8988T (cell line): ENCODE data around the gene SLC4A2.

Experiments used
- DNase-seq: peaks from one replicate; pipeline ENCODE4 v3.0.0; 2011

The SLC4A2 gene

DNA sequence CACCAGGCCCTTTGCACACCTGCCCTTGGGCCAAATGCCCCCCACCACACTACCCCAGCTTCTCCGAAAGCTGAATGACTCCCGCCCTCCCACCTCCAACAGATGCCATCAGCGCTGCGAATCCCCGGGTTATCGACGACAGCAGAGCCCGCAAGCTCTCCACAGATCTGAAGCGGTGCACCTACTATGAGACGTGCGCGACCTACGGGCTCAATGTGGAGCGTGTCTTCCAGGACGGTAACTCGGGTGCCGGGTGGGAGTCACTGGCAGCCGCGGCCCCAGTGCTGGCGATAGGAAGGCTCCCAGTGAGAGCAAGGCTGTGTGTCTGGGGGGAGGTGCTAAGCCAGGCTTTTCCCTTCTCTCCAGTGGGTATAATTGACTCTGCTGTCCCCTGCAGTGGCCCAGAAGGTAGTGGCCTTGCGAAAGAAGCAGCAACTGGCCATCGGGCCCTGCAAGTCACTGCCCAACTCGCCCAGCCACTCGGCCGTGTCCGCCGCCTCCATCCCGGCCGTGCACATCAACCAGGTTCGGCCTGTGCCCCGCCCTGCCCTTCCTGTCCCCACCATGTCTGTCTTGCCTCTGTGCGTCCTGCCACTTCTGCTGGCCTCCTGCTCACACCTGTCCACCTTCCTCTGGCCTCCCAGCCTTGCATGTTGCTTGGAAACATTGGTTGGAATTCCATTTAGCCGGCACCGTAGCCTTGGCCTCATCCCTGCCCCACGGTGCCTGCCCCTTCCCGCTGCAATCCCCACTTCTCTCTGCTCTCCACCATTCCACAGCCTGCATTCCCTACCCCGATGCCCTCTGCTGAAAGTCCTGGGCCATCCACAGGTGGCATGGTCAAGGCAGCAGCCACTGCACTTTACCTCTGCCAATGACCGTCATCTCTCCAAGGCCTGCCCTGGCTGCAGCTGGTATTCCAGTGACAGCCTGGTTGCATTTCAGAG, 59.0 kb downstream of the SLC4A2 start:
- no peak for DNase-seq

DNA sequence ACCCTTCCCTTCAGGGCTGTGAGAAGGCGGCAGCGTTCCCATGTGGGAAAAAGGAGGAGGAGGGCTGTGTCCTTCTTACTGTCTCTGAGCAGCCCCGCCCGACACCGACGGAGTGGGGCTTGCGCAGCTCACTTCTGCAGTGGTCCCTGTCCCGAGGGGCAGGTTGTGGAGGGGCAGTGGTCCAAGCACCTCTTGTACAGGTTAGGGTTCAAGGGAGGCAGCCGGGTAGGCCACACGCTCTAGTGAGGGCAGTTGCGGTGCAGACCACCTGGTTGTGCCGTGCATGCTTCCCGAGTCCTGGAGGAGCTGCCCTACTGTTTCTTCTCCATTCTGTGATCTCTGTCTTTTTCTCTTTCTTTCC, 59.6 kb downstream of the SLC4A2 start:
- no peak for DNase-seq

DNA sequence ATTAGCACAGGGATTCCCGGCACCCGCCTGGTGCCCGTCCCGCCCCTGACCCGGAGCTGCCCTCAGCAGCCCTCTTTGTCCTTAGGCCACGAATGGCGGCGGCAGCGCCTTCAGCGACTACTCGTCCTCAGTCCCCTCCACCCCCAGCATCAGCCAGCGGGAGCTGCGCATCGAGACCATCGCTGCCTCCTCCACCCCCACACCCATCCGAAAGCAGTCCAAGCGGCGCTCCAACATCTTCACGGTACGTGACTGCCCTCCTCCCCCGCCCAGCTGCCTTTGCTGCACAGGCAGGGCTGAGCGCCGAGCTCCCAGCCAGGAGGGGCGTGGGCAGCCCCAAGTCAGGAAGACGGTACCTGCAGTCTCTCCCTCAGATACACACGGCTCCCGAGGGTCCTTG, 60.5 kb downstream of the SLC4A2 start:
- no peak for DNase-seq

DNA sequence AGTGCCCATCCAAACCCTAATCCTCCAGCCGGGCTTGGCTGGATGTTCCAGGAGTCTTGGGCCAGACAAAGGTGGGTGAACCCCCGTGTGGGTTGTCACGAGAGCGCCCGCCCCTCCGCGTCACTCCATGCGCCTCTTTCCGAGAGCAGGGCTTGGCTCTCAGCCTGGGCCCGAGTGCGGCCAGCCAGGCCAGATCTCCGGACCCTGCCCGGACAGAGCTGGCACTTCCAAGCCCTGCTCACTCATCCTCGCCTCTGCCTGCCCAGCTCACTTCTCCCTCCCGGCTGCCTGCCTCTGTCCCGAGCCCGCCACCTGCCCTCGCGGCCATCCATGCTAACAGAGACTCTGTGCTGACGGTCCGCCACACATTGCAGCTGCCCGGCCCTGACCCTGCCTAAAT, 61.5 kb downstream of the SLC4A2 start:
- no peak for DNase-seq

DNA sequence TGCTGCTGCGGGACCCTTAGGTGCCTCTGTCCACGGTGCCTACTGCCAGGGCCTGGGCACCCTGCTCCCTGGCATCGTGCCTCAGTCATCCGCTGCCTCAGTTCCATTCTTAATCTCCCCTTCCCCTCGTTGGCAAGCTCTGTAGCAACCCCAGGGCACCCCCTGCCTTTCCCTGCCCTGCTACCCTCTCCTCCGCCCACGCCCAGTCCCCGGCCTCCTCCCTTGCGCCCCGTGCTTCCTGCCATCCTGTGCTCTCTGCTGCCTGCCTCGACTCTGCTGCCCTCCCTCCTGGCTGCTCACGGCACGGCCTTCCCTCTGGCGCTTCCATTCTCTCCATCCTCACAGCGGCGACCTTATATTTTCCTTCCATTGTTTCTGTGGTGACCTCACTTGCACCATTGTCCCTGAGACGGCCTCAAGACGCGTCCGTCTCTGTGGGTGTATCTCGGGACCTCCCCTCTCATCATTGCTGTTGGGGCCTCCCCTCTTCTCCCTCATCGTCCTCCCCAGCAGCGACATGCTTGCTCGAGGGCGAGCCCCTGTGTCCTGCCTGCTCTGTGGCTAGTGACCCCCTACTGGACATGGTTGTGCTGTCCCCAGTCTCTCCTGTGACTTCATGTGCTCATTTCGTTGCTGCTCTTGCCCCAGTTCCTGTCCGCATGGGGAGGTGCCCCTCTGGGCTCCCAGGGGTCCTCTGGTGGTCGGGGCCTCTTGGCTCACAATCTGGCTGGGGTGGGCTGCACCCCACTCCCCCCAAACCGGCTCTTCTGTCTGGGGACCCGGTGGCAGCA, 62.2 kb downstream of the SLC4A2 start:
- no peak for DNase-seq

DNA sequence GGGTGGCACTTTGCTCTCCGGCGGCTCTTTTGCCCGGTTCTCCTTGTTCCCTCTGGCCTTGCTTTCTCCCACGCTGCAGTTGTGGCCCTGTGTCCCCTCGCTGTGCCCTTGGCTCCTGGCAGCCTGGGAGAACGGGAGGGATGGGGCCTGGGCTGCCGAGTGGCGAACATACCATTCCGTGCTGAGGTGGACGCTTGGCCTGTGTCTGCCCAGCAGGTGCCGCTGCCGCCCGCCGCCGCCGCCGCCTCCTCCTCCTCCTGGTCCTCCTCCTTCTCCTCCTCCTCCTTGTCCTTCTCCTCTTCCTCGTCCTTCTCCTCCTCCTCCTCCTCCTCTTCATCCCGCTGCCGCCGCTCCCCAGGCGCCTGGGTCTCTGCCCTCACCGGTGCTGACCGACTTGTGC, 62.9 kb downstream of the SLC4A2 start:
- no peak for DNase-seq

DNA sequence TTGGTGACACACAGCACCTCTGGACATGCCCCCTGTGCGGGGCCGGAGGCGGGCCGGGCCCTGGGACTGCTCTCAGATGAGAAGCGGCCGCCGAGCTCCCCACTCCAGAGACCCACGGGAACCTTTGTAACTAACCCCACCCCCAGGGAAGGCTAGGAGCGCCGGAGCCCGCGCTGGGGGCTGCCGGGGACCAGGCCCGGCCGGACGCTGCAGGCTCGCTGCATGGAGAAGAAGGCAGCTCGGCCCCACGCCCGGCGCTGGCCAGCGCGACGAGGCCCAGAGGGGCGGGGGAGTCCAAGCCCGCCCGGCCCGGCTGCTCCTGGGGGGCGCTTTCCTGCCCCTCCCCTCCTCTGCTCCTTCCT, 63.4 kb downstream of the SLC4A2 start:
- no peak for DNase-seq

DNA sequence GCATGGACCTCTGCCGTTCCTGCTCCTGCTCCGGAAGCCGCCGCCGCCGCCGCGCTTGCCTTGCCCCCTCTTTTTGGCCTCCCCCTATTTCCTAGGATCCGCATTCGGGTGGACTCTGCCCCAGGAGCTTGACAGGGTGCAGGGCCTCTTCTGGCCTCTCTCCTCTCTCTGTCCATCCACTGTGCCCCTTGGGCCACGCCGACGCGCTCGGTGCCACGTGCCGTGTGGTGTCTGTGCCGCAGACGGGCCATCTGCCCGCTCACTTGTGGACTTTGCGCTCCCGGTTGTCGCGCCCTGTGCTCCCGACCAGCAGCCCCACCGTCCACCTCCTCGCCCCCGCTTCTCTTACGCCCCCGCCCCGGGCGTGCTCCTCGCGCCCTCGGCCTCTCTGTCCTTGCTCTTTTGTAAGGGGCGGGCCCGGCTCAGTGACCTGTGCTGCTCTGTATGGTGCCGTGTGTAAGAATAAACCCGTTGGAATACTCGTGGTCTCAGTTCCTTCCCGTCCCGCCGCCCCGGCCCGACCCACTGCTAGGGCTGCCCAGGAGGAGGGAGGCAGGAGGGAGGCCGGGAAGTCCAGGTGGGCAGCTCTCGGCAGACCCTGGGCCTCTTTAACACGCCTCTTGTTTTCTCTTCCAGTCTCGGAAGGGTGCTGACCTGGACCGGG, 63.9 kb downstream of the SLC4A2 start:
- no peak for DNase-seq

DNA sequence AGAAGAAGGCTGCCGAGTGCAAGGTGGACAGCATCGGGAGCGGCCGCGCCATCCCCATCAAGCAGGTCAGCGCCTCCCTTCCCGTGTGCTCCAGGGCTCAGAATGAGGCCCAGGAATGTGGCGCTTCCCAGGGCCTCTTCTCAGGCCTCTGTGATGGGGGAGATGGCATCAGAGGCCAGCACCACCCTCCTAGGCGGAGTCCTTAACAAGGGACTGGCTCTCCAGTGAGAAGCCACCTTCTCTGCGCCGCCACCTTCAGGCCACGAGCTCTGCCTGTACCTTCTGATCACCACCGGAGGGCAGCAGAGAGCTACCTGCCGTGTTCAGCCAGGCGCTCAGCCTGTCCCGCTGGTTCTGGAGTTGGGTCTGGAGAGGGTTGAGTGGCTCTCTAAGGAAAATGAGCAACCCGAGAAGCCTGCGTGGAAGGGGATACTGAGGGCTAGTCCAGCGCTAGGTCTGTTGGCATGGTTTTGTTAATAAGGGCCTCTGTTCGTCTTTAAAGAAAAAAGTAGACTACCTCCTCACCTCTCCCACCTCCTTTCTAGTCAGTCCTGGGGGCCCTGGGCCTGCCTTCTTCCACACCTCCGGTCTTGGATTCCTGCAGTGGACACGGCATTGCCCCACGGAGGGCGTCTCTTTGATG, 64.6 kb downstream of the SLC4A2 start:
- peak; percentile 100 for DNase-seq

DNA sequence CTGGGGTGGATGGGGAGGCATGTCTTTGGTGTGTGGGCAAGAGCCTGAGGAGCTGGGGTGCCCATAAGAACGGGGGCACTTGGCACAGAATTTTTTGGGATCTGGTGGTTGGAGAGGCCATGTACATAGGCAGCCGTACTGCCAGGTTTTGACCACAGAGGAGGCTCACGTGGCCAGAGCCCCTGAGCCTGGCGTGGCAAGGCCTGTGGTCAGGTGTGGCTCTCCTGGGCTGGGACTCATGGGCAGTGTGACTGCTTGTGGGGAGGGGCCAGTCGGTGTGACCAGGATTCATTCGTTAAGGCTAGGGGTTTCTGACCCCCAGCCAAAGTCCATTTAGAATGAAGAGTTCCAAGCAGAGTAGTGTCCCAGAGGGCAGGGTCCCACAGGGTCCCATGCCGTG, 65.1 kb downstream of the SLC4A2 start:
- no peak for DNase-seq

DNA sequence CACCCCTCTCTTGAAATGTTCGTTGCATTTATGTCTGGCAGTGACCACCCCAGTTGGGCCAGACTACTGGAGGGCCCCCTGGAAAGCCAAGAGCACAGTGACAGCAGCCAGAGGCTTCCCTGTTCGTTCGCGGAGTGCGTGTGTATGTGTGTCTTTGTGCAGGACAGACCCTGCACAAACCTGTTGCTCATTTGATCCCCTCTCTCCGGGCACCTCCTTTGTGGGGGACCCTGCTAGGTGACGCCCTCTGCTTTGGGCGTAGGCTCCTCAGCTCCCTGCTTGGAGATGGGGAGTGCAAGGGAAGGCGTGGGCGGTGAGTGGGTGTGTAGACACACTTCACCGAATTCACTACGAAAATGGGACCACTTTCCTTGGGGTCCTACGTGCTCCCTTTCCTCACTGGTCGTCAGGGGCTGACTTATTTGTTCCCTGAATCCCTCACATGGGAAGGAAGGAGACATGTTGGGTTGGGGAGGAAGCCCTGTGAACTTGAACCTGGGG, 65.6 kb downstream of the SLC4A2 start:
- no peak for DNase-seq

DNA sequence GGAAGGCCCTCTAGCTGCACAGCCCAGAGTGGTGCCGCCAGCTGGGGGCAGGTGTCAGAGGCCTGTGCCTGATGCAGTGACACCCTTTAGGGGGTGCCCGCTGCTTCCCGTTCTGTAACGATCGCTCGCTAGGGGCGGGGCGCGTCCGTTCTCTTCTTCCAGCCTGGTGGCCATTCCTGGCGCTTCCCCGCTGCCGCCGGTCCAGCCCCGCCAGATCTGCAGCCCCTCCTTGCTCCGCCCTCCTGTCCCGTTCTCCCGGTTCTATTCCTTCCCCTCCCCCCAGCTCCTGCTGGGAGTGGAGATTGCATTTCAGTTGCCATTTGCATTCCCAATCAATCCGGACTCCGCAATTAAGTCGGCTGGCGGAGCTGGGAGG, 66.1 kb downstream of the SLC4A2 start:
- no peak for DNase-seq

DNA sequence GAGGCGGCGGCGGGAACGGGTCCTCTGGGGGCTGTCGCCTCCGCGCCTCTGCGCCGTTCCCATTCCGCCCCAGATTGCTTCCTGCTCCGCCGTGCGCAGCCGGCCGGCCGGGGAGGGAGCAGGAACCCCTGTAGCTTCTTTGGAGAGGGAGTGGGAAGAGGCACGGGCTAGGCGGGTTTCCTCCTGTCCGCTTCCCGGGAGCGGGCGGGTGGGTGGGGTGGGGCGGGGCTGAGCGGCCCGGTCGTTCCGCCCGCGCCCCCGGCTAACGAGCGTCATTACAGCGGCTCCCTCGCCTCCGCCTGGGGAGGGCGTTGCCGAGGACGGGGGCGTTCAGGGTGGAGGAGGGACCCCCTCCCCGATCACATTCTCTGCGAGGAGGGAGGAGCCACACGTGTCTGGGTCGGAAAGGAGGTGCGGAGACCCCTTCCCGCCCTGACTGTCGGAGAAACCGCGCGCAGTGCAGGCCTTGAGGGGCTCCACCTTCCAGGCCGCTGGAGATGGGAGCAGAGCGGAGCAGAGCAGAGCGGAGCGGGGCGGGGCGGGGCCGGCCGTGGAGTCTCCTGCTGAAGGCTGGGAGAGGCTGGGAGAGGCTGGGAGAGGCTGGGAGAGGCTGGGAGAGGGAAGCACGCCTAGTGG, 66.6 kb downstream of the SLC4A2 start:
- DNase-seq = no peak
